Retina (tissue), 1 donor: ENCODE data around the gene ZNF830.
"Not testable (repeated sequence)": the region's sequence is repeated elsewhere in the genome, so short reads cannot be mapped to it uniquely, and the experiment has no call there.

Experiments used
- DNase-seq: peaks from one replicate; pipeline ENCODE4 v3.0.0-alpha.2; 2016

Gene ZNF830

GRCh38 chr17:34991606-34992005 lies 30.3 kb downstream of the ZNF830 start:
- DNase-seq, result no peak

GRCh38 chr17:34993031-34993430 lies 31.7 kb downstream of the ZNF830 start:
- no peak for DNase-seq

DNA sequence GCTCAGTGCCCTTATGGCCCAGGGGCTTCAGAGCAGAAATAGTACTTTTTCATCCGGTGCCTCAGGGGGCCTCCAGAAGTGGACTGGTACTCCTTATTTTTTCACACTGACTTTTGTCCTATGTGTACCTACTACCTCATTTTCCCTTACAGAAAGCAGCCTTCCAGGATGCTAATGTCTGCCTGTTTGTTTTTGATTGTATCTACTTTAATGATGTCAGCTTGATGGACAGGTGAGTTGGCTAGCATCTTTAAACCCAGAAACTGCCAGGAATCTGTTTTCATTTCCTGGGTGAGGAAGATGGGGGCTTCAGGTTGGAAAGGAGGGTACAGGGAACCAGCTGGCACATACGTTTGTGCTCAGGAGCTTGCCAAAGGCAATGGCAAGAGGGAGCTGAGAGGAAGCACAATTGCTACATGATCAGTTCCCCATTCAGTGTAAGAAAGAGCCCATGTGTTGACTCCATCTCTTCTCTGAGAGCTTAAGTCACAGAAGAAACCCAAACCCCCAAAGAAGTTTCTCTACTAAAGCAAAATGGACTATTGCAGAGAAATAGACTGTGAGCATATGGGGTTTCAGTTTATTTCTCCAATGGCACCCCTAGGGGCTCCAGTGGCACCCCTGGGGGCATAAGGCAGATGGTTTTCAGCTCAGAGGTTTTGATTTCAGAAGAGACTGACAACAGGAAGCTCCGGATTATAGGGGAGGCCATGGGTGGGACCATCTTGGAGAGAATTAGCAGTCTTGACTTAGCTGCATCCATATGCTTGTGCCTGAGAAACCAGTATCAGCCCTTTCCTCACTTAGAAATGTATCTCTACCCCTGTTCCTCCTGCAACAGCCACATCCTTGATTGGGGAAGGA lies 35.3 kb downstream of the ZNF830 start:
- no peak for DNase-seq

GRCh38 chr17:34997355-34997862 lies 36.1 kb downstream of the ZNF830 start:
- DNase-seq, result no peak

GRCh38 chr17:34998205-34998604 lies 36.9 kb downstream of the ZNF830 start:
- DNase-seq, result peak; percentile 75

DNA sequence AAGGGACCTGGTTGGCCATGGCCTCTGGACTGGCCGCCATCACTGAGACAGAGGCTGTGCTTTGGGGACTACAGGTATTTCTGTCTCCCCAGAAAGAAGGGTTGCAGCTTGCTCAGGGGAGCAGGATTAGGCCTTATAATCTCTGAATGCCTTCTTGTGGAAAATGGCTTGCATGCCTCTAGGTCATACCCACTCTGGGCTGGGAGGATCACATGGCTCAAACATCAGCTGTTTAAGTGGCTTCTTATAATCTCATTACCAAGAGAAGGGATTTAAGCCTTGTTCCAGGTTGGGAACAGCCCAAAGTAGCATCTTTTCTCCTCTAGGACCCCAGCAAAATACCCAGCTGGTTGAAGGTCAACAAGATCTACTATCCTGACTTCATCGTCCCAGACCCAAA lies 38.1 kb downstream of the ZNF830 start:
- no peak for DNase-seq

GRCh38 chr17:35000965-35001364 lies 39.6 kb downstream of the ZNF830 start:
- not testable (repeated sequence) for DNase-seq

GRCh38 chr17:35001549-35001948 lies 40.2 kb downstream of the ZNF830 start:
- no peak for DNase-seq

DNA sequence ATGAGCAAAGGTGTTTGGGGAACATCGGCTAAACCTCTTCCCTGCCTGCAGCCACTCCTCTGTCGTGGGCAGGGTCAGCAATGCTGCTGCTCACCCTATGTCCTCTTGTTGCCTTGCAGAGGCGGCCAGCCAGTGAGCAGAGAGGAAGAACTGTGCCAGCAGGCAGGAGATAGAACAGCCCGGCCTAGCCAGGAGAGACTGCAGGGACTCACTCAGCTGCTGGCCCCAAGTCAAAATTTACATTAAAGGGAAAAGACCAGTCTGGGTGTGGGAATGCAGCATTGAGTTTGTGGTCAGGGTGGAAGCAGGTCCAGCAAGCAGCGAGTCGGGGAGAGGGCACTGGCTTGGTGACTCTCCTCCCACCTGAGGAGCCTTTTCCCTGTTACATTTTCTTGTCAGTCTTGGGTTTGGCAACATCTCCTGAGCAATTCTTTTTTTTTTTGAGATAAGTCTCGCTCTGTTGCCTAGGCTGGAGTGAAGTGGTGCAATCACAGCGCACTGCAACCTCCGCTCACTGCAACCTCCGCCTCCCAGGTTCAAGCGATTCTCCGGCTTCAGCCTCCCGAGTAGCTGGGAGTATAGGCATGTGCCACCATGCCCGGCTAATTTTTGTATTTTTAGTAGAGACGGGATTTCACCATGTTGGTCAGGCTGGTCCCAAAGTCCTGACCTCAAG lies 41.7 kb downstream of the ZNF830 start:
- DNase-seq, result no peak

GRCh38 chr17:35003778-35004177 lies 42.4 kb downstream of the ZNF830 start:
- DNase-seq, result no peak

DNA sequence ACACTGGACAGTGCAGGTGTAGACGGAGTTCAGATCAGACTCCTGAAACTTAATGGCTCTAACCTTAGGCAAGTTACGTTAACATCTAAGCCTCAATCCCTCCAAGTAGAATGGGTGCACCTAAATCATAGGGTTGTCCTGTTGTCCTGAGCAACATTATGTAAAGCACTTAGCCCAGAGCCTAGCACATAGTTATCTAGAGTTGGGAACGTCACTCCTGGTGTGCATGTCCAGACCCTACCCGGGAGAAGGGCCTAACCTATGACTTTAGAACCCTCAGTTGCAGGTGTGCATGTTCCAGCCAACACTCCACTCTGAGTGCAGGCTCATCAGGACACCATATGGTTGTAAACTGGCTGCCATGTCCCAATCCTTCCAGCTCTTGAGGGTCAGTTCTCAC lies 45.0 kb downstream of the ZNF830 start:
- DNase-seq, result no peak

GRCh38 chr17:35006961-35007360 lies 45.6 kb downstream of the ZNF830 start:
- no peak for DNase-seq

DNA sequence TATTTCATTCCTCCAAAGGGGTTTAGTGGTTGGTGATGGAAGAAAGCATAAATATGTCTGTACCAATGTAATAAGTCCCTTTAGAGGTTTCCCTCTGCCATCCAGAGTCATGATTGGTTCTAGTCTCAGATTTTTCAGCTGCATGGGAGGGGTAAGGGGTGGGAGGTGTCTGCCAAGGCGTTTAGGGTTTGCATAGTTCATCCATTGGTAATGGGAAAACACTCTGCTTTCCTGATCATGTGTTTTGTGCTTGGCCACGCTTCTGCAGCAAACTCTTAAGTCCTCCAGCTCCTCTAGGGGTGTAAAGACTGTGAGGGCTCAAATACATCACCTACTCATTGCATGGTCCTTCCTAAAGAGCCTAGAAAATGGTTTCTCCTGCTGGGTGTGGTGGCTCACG lies 48.8 kb downstream of the ZNF830 start:
- DNase-seq, result no peak

GRCh38 chr17:35011671-35012216 lies 50.4 kb downstream of the ZNF830 start:
- DNase-seq, result no peak
